Ovary (tissue), 3 donors: ENCODE results near the gene MYRIP.

Experiments used
- POLR2A ChIP-seq: fragments of 450-650 bp; IDR thresholded peaks from one replicate; pipeline ENCODE4 v1.6.1; 2017; ENCODE audit warnings: antibody characterized with exemption, mild to moderate bottlenecking, moderate library complexity
- TF ChIP-seq, protein P1 (sequence below), 3 donors: fragments of 450-650 bp in 2 of 3; fragments of 200-600 bp in 1 of 3; IDR thresholded peaks; one replicate each; pipeline versions ENCODE4 v1.5.1 to v1.8.0; 2016 to 2022; ENCODE audit warnings: antibody characterized with exemption in 3 of 3, mild to moderate bottlenecking in 1 of 3
- donor health status: DM: no; HTN: no; CAD: no.

DNA sequence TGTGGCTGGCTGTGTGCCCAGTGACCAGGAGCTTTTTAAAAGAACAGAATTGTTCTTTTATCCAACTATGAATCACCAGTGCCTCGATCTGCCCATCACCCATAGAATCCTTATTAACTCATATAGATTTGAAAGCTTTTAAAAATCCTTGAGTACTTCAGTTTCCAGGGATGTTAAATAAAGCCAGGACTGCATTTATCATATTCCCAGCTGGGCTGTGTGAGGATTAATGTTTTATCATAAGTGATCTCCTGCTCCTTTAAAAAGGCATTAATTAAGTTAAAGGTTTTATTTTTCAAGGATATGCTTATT is 234.0 kb downstream of the MYRIP start:
- TF ChIP-seq, protein P1, sequence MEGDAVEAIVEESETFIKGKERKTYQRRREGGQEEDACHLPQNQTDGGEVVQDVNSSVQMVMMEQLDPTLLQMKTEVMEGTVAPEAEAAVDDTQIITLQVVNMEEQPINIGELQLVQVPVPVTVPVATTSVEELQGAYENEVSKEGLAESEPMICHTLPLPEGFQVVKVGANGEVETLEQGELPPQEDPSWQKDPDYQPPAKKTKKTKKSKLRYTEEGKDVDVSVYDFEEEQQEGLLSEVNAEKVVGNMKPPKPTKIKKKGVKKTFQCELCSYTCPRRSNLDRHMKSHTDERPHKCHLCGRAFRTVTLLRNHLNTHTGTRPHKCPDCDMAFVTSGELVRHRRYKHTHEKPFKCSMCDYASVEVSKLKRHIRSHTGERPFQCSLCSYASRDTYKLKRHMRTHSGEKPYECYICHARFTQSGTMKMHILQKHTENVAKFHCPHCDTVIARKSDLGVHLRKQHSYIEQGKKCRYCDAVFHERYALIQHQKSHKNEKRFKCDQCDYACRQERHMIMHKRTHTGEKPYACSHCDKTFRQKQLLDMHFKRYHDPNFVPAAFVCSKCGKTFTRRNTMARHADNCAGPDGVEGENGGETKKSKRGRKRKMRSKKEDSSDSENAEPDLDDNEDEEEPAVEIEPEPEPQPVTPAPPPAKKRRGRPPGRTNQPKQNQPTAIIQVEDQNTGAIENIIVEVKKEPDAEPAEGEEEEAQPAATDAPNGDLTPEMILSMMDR (IDR thresholded peaks at IDR 0.05) = no peak
- no peak for TF ChIP-seq POLR2A
